SW 1271 (cell line): ENCODE data around the gene SNTG2.
"Not testable (repeated sequence)": the region's sequence is repeated elsewhere in the genome, so short reads cannot be mapped to it uniquely, and the experiment has no call there.

Source experiments
- DNase-seq, 2 experiments: peaks; one replicate each; lab custom pipeline; 2025; lab: John Stamatoyannopoulos, UW

The SNTG2 gene

GRCh38 chr2:1053786-1054185, 103.1 kb downstream of the SNTG2 start:
- no peak for DNase-seq

GRCh38 chr2:1054399-1054798, 103.8 kb downstream of the SNTG2 start:
- DNase-seq, result no peak

GRCh38 chr2:1055014-1055595, 104.5 kb downstream of the SNTG2 start:
- peak; percentile 67 to 88 for DNase-seq

- no peak for DNase-seq
Measured at GRCh38 chr2:1060372-1060771, 109.7 kb downstream of the SNTG2 start.

GRCh38 chr2:1060987-1061386, 110.3 kb downstream of the SNTG2 start:
- DNase-seq, result no peak

GRCh38 chr2:1068241-1068640, 117.6 kb downstream of the SNTG2 start:
- DNase-seq, result no peak

- DNase-seq, result no peak
Measured at GRCh38 chr2:1068822-1069221, 118.2 kb downstream of the SNTG2 start.

GRCh38 chr2:1069847-1070246, 119.2 kb downstream of the SNTG2 start:
- DNase-seq, result no peak

GRCh38 chr2:1070601-1071000, 120.0 kb downstream of the SNTG2 start:
- no peak for DNase-seq

GRCh38 chr2:1071650-1072049, 121.0 kb downstream of the SNTG2 start:
- no peak for DNase-seq

GRCh38 chr2:1072250-1072649, 121.6 kb downstream of the SNTG2 start:
- DNase-seq, result no peak

- no peak for DNase-seq
Measured at GRCh38 chr2:1077911-1078310, 127.3 kb downstream of the SNTG2 start.

- DNase-seq, result no peak
Measured at GRCh38 chr2:1078326-1078725, 127.7 kb downstream of the SNTG2 start.

- DNase-seq, result no peak
Measured at GRCh38 chr2:1079873-1080799, 129.5 kb downstream of the SNTG2 start.

- DNase-seq, result no peak
Measured at GRCh38 chr2:1081451-1082225, 131.0 kb downstream of the SNTG2 start.

GRCh38 chr2:1082456-1083205, 132.0 kb downstream of the SNTG2 start:
- no peak for DNase-seq

GRCh38 chr2:1088192-1088860, 137.7 kb downstream of the SNTG2 start:
- DNase-seq, result no peak

GRCh38 chr2:1088940-1089339, 138.3 kb downstream of the SNTG2 start:
- no peak for DNase-seq

GRCh38 chr2:1091895-1092585, 141.4 kb downstream of the SNTG2 start:
- DNase-seq, result no peak

- DNase-seq, result not testable (repeated sequence)
Measured at GRCh38 chr2:1093668-1094067, 143.0 kb downstream of the SNTG2 start.

- DNase-seq, result no peak
Measured at GRCh38 chr2:1097101-1097500, 146.5 kb downstream of the SNTG2 start.
